PC-3 (cell line): ENCODE results near the gene ADAM15. TPM values are rescaled to one million over a fixed set of nuclear protein-coding genes. Genes with fewer than 3 reads are reported as not detected.

ENCODE experiments used
- ATAC-seq: fragments of 200-7000 bp; cut with Tn5 transposase; 2 replicates; pipeline ENCODE4 v1.9.1; 2020; ENCODE audit warnings: mild to moderate bottlenecking, moderate library complexity
- BruUV-seq: library from RNA; stranded (reverse); fragments of 400-500 nt; replicated peaks from 2 replicates; lab custom pipeline; 2021; lab: Mats Ljungman, UMichigan
- CTCF ChIA-PET: fragments of 300-600 bp; sonication (Branson Sonifier 250); formaldehyde crosslinking; loops from one replicate; lab custom pipeline; 2022; ENCODE audit warnings: antibody characterized with exemption; lab: Charles Lee
- POLR2A ChIA-PET: fragments of 300-600 bp; sonication (Branson Sonifier 250); formaldehyde crosslinking; loops from one replicate; lab custom pipeline; 2022; ENCODE audit warnings: antibody characterized with exemption; ENCODE audit not compliant: unreplicated experiment; lab: Charles Lee
- DNase-seq: peaks from one replicate; pipeline ENCODE4 v3.0.0-alpha.2; 2015
- H2AFZ ChIP-seq: fragments of 300-600 bp; sonication (generic); 2 replicates; pipeline ENCODE4 v1.6.0; 2016; ENCODE audit warnings: antibody characterized with exemption, low read length
- H3F3A ChIP-seq: fragments of 300-600 bp; sonication (generic); one replicate; pipeline ENCODE4 v1.6.0; 2017; ENCODE audit warnings: antibody characterized with exemption, low read length, control low read depth, mild to moderate bottlenecking; ENCODE audit not compliant: unreplicated experiment
- H3K27ac ChIP-seq: fragments of 300-600 bp; sonication (generic); 2 replicates; pipeline ENCODE4 v1.5.1; 2016; ENCODE audit warnings: mild to moderate bottlenecking, low read length
- H3K27me3 ChIP-seq: fragments of 300-600 bp; sonication (generic); 2 replicates; pipeline ENCODE4 v1.6.1; 2016; ENCODE audit warnings: low read length, mixed read lengths
- H3K36me3 ChIP-seq: fragments of 300-600 bp; sonication (generic); 2 replicates; pipeline ENCODE4 v1.6.1; 2016; ENCODE audit warnings: low read depth, mixed run types, low read length, mixed read lengths
- H3K4me1 ChIP-seq: fragments of 300-600 bp; sonication (generic); 2 replicates; pipeline ENCODE4 v1.5.1; 2016; ENCODE audit warnings: low read length; ENCODE audit not compliant: insufficient read depth
- H3K4me2 ChIP-seq: fragments of 300-600 bp; sonication (generic); 2 replicates; pipeline ENCODE4 v1.6.0; 2016; ENCODE audit warnings: low read length
- H3K4me3 ChIP-seq: fragments of 300-600 bp; sonication (generic); 2 replicates; pipeline ENCODE4 v1.5.1; 2016; ENCODE audit warnings: mild to moderate bottlenecking, low read length, mixed read lengths
- H3K79me2 ChIP-seq: fragments of 300-600 bp; sonication (generic); 2 replicates; pipeline ENCODE4 v1.6.1; 2017; ENCODE audit warnings: low read length, mixed read lengths
- H3K9ac ChIP-seq: fragments of 300-600 bp; sonication (generic); 2 replicates; pipeline ENCODE4 v1.6.0; 2016; ENCODE audit warnings: mild to moderate bottlenecking, low read length
- H3K9me2 ChIP-seq: fragments of 300-600 bp; sonication (generic); replicated peaks from 2 replicates; pipeline ENCODE4 v1.6.1; 2016; ENCODE audit warnings: mixed run types, low read length, mixed read lengths
- H3K9me3 ChIP-seq: fragments of 300-600 bp; sonication (generic); 2 replicates; pipeline ENCODE4 v1.6.1; 2016; ENCODE audit warnings: low read length, mixed read lengths
- H4K20me1 ChIP-seq: fragments of 300-600 bp; sonication (generic); 2 replicates; pipeline ENCODE4 v1.6.1; 2016; ENCODE audit warnings: low read length, mixed read lengths
- CTCF ChIP-seq: fragments of 300-600 bp; sonication (generic); conservative IDR thresholded peaks from 2 replicates; pipeline ENCODE4 v1.5.1; 2017; ENCODE audit warnings: antibody characterized with exemption, low read depth, mild to moderate bottlenecking, low read length
- EZH2phosphoT487 ChIP-seq: fragments of 300-600 bp; sonication (generic); IDR thresholded peaks from 2 replicates; pipeline ENCODE4 v1.6.1; 2018; ENCODE audit warnings: mild to moderate bottlenecking, antibody characterized with exemption, low read length, borderline replicate concordance
- intact Hi-C: fragments of 100-400 bp; cut with micrococcal nuclease; formaldehyde crosslinking; loops from 2 replicates; pipeline ENCODE4 v1.9.0; 2023
- total RNA-seq: library from RNA; depleted of rRNA; stranded (reverse); fragments of >200 nt; gene quantifications from 2 replicates; pipeline ENCODE4 v1.2.3, GENCODE V29; 2014

ADAM15 gene
- total RNA-seq, 1 experiment from 2014 or later, result 334 TPM

DNA sequence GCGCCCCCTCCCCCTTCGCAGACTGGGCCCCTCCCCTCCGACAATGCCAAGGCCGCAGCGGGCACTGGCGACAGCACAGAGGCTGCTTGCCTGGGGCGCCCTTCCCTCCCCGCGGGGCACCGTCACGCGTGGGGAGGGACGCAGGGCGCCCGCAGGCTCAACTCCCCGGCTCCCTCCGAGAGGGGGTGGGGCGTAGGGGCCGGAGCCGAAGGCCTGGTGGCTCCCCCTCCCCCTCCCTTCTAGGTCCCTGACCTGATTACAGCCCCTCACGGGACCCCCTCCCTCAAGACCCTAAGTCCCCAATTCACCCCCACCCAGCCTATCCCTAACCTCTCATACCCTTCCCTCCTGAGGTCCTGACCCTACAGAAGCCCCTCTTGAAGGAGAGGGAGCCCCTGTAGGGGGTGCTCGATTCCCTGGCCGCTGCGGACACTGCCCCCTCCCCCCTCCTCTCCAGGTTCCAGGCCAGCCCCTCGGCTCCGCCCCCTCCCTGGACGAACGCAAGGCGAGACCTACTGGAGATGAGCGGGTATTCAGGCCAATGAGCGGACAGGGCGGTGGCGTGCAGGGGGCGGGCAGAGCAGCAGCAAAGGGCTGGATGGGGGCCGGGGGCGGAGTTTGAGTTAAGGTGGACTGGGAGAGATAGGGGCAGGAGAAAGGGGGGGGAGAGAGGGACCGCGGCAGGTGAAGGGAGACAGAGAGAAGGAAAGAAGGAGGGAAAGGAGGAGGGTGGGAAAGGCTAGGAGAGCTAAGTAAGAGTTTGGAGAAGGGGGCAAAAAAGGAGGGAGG is 49.2 kb upstream of the ADAM15 start:
- peak; percentile 99 for DNase-seq
- Histone ChIP-seq H3F3A (peaks cover 4% of the 10 kb centered on the region), H3K79me2 (peaks cover 43% of the 10 kb centered on the region), H2AFZ (peak overlapping the region; percentile 68), H3K4me2 (peak overlapping the region; percentile 97), H3K36me3 (peaks cover 9% of the 10 kb centered on the region; the same call in 1 of the 2 replicates), H3K9me2 (no peaks in the 10 kb centered on the region), H3K9ac (peak overlapping the region; percentile 70), H3K4me3 (peak overlapping the region; percentile 83), H3K9me3 (no peaks in the 10 kb centered on the region), H4K20me1 (no peaks in the 10 kb centered on the region), H3K4me1 (peaks cover 49% of the 10 kb centered on the region), H3K27me3 (no peaks in the 10 kb centered on the region), H3K27ac (peak overlapping the region; percentile 77)
- ChIA-PET POLR2A (interaction anchor here (0.6 kb wide), 1 partner anchor 18 kb away, joined by 8 read pairs; no protein-coding TSS in a partner anchor), CTCF (interaction anchor here (0.6 to 4.1 kb wide), 5 partner anchors 16 to 128 kb away, joined by 5 to 16 read pairs (median 10); partner anchors contain the start of gene PYGO2)
- ATAC-seq, result peak; percentile 54
- intact Hi-C loops, result loop anchor here (1.0 to 2.0 kb wide), 5 partner anchors 19 to 83 kb away; partner anchors contain the start of genes ADAM15, CKS1B, FLAD1 and PYGO2
- TF ChIP-seq CTCF (peak; percentile 81), EZH2phosphoT487 (no peak)
- no TSS peak for BruUV-seq

DNA sequence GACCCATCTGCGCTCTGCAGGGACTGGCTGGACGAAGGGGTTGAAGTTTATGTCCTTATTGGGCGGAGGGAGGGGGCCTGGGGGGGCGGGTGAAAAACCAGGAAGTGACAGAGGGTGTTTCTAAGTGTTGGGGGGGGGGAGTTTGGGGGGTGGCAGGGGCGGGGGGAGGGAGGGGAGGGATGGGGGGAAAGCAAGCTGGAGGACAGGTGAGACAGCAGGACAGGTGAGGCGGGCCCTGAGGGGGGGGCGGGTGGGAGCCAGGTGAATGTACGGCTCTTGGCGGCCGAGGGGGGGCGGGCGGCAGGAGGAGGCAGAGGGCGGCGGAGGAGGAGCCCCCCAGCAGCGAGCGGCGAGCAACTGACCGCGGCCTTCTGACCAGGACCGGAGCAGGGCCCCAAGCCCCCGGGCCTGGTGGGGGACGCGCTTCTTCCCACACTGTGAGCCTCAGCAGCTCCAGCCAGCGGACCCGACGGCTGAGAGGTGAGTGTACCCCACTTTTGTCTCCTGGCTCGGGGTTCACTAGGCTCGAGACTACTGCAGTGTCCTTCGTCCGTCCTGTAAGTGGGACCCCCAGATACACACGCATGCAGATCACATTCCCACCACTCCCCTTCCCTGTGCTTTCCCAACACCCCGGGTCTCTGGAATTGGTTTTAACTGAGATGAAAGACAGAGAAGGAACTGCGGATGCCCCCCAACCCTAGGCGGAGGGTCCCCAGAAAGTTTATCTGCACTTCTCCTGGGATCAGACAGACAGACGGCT is 48.5 kb upstream of the ADAM15 start, which contains the start of gene ZBTB7B:
Gene ZBTB7B (plus strand): TSS at position 339 of the 763 bp plus-strand sequence. CDS start 11,859 bp downstream, outside the sequence.
- H4K20me1 ChIP-seq, result 0 out of 2 replicates have a peak, but pooled peaks cover 3% of the 10 kb centered on the region
- peak within 1 kb of the TSS; percentile 88 for H3K27ac ChIP-seq
- H3F3A ChIP-seq, result peaks cover 4% of the 10 kb centered on the region
- H3K9me3 ChIP-seq, result no peaks in the 10 kb centered on the region
- peak within 1 kb of the TSS; percentile 68 for H2AFZ ChIP-seq
- no peaks in the 10 kb centered on the region for H3K27me3 ChIP-seq
- CTCF ChIA-PET, result interaction anchor here (0.6 to 4.1 kb wide), 5 partner anchors 15 to 127 kb away, joined by 5 to 16 read pairs (median 10); partner anchors contain the start of gene PYGO2
- H3K9me2 ChIP-seq, result no peaks in the 10 kb centered on the region
- POLR2A ChIA-PET, result interaction anchor here (0.5 to 0.6 kb wide), 4 partner anchors 17 to 956 kb away, joined by 3 to 8 read pairs (median 6); no protein-coding TSS in a partner anchor
- TSS peak; percentile 47 for BruUV-seq
- peak; percentile 30 for DNase-seq
- no peak for TF ChIP-seq CTCF
- peaks cover 57% of the 10 kb centered on the region for H3K4me1 ChIP-seq
- H3K36me3 ChIP-seq, result peaks cover 9% of the 10 kb centered on the region; the same call in 1 of the 2 replicates
- peak within 1 kb of the TSS; percentile 98 for H3K4me2 ChIP-seq
- ATAC-seq, result peak; percentile 1
- peaks cover 51% of the 10 kb centered on the region for H3K79me2 ChIP-seq
- H3K4me3 ChIP-seq, result peak within 1 kb of the TSS; percentile 83
- intact Hi-C loops, result loop anchor here (2.0 kb wide), 2 partner anchors 48 to 82 kb away; partner anchors contain the start of gene ADAM15
- H3K9ac ChIP-seq, result peak within 1 kb of the TSS; percentile 74
